Retinal pigment epithelial cell (primary cell): ENCODE data around the gene KBTBD6.

Source experiments
- DNase-seq: peaks from one replicate; pipeline ENCODE4 v3.0.0-alpha.2; 2010; ENCODE audit warnings: low read depth
- H3K4me3 ChIP-seq: 2 replicates; pipeline ENCODE4 v1.5.1; 2011; ENCODE audit warnings: mild to moderate bottlenecking, low read length, control low read depth, moderate library complexity
- CTCF ChIP-seq: conservative IDR thresholded peaks from 2 replicates; pipeline ENCODE4 v1.5.1; 2011; ENCODE audit warnings: low read depth, low read length, control low read depth, inconsistent platforms

Gene KBTBD6

DNA sequence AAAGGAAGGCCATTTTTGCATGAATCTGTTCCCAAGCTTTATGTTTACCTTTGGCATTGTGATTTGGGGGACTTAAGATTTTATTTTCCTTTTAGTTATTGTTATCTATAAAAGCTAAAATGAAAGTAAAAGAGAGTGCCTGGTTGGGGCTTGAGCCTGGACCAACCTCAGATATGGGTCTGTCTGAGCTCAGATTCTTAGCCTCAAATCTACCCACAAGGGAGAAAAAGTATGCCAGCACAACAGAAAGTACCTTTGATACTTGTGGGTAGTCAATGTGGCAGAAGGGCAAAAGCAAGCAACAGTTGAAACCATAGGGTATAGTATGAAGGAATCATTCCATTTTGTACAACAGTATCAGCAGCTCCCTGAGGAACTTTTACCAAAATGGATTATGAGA is 26.6 kb upstream of the KBTBD6 start:
- DNase-seq: no peak
- H3K4me3 ChIP-seq: no peak overlapping the region
- TF ChIP-seq CTCF: no peak

GRCh38 chr13:41157048-41157717 is 24.6 kb upstream of the KBTBD6 start:
- no peak overlapping the region for H3K4me3 ChIP-seq
- no peak for TF ChIP-seq CTCF
- DNase-seq: no peak

GRCh38 chr13:41156620-41157019 is 24.0 kb upstream of the KBTBD6 start:
- TF ChIP-seq CTCF: no peak
- H3K4me3 ChIP-seq: no peak overlapping the region
- DNase-seq: no peak

DNA sequence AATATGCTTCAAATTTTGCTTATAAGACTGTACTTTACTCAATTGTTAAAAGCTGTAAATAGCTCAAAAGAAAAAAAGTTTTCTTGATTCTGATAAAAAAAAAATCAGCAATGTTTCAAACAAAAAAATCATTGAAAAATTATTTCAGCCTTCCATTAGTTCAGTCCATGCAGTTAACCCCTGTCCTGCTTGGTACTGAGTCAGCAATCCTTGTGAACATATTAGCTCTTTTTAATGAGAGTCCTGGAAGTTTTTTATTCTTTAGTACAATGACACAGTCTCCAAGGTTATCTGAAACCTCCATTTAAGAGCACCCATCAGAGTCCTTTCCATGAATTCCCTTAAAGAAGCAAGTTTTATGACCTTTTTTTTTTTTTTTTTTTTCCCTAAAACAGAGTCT is 21.4 kb upstream of the KBTBD6 start:
- TF ChIP-seq CTCF: no peak
- DNase-seq: no peak
- H3K4me3 ChIP-seq: no peak overlapping the region

- TF ChIP-seq CTCF: no peak
- no peak overlapping the region for H3K4me3 ChIP-seq
- no peak for DNase-seq
Measured at GRCh38 chr13:41152005-41152404, 19.4 kb upstream of the KBTBD6 start.

GRCh38 chr13:41150058-41150457 is 17.5 kb upstream of the KBTBD6 start:
- DNase-seq: no peak
- no peak for TF ChIP-seq CTCF
- no peak overlapping the region for H3K4me3 ChIP-seq

GRCh38 chr13:41148419-41149283 is 16.0 kb upstream of the KBTBD6 start:
- TF ChIP-seq CTCF: no peak
- no peak for DNase-seq
- no peak overlapping the region for H3K4me3 ChIP-seq
